T-helper 2 cell treated with Interferon-gamma antibody and Interleukin-4, amounts not matched to agents 100 ng/mL and 5 ng/mL, for 36 hours (primary cell): ENCODE results near the gene ZNF683. TPM values are rescaled to one million over a fixed set of nuclear protein-coding genes. Genes with fewer than 3 reads are reported as not detected.
"Not testable (repeated sequence)": the region's sequence is repeated elsewhere in the genome, so short reads cannot be mapped to it uniquely, and the experiment has no call there.

Experiments used
- intact Hi-C: fragments of 100-400 bp; cut with micrococcal nuclease; formaldehyde crosslinking; loops from one replicate; pipeline ENCODE4 v1.15.1; 2023
- total RNA-seq: library from RNA; stranded (reverse); gene quantifications from 2 replicates; pipeline ENCODE4 v1.2.3, GENCODE V29; 2022

The ZNF683 gene
- total RNA-seq, 1 donor from 2014 or later = 0.52 TPM

DNA sequence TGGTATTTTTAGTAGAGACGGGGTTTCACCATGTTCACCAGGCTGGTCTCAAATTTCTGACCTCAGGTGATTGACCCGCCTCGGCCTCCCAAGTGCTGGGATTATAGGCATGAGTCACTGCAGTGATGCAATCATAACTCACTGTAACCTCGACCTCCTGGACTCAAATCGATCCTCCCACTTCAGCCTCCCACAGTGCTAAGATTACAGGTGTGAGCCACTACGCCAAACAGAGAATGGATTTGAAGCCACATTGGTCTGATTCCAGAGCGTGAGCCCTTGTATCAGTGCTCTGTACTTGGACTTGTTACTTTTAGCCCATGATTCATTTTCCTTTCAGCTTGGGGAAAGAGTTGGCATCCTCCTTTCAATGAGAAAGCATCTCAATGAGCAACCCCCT, 14.9 kb upstream of the ZNF683 start:
- intact Hi-C loops = no loop called here

- intact Hi-C loops = not testable (repeated sequence)
Observed at GRCh38 chr1:26385063-26385462, 12.5 kb upstream of the ZNF683 start.

DNA sequence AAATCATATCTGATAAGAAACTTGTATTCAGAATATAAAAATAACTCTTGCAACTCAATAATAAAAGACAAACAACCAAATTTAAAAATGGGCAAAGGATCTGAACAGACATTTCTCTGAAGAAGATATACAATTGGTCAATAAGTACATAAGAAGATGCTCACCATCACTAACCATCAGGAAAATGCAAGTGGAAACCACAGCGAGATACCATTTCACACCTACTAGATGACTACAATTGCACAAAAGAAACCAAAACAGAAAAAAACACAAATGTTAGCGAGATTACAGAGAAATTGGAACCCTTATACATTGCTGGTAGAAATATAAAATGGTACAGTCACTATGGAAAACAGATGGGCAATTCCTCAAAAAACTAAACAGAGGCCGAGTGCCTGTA, 11.5 kb upstream of the ZNF683 start:
- intact Hi-C loops = no loop called here

DNA sequence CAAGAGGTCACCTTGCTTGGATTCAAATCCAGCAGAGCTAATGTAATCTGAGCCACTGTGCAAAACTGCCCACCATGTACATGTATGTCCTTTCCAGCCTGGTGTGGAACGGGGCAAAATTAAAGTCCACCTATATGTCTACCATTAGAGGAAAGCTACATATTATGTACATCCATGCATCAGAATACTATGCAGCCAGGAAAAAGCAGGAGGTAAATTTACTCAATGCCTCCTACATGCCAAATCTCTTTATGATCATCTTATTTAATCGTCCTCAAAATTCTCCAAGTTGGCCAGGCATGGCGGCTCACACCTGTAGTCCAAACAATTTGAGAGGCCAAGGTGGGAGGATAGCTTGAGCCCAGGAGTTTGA, 6.3 kb upstream of the ZNF683 start:
- intact Hi-C loops = loop anchor here (1.0 to 2.0 kb wide), 2 partner anchors 14 to 92 kb away; no protein-coding TSS in a partner anchor

- intact Hi-C loops = loop anchor here (1.0 to 2.0 kb wide), 2 partner anchors 13 to 91 kb away; no protein-coding TSS in a partner anchor
Observed at GRCh38 chr1:26378088-26378878, 5.7 kb upstream of the ZNF683 start.

- intact Hi-C loops = no loop called here
Observed at GRCh38 chr1:26376050-26376449, 3.5 kb upstream of the ZNF683 start.

DNA sequence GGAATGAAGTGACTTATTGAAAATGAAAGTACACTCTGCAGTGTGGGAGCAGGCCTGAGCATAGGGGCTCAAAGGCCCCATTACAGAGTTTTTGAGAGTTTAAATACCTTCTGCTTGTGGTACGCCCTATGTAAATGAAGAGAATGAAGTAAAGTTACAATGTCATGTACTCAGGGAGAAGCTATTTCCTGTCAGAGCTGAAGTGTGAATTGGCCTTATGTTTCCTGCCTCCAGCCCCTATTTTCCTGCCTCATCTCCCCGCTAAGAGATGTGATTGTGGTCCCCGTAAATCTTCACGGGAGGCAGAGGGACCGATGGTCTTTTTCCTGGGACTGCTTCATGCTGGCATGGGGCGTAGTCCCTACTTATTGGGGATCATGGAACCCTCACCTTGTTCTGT, 2.5 kb upstream of the ZNF683 start:
- intact Hi-C loops = loop anchor here (1.0 kb wide), 1 partner anchor 56 kb away; no protein-coding TSS in a partner anchor

DNA sequence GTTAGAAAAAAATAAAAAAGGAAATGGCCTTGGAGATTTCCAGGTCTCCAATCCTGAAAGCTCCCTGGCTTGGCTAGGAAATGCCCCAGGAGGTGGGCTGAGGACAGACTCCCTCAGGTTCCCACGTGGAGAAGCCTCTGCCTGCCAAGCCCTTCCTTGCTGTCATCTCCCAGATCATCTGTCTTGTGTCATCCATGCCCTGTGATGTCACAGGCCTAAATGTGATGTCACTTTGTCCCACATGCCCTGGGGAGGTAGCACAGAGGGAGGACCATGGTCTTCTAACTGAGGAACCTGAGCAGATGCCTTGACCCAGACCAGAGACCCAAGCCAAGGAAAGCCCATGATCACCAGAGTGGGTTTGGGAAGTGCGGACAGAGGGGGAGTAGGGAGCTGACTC, 1.8 kb upstream of the ZNF683 start:
- intact Hi-C loops = not testable (repeated sequence)

DNA sequence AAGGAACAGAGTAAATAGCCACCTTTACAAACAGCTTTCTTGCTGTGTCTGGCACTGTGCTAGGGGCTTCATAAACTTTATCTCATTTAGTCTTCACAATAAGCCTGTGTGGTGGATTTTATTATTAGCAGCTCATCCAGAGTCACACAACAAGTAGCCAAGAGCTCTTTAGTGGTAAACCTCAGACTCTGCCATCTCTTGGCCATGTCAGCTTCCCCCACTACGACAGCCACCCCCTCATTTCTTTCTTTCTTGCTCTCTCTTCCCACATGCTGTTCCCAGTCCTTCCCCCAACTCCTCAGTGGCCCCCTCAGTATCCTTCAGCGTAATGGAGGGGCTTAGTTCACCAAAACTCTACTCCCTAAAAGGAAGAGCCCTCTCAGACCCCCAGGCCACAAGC, 1.2 kb upstream of the ZNF683 start:
- intact Hi-C loops = no loop called here

- intact Hi-C loops = no loop called here
Observed at GRCh38 chr1:26373281-26373680, 731 bp upstream of the ZNF683 start.

DNA sequence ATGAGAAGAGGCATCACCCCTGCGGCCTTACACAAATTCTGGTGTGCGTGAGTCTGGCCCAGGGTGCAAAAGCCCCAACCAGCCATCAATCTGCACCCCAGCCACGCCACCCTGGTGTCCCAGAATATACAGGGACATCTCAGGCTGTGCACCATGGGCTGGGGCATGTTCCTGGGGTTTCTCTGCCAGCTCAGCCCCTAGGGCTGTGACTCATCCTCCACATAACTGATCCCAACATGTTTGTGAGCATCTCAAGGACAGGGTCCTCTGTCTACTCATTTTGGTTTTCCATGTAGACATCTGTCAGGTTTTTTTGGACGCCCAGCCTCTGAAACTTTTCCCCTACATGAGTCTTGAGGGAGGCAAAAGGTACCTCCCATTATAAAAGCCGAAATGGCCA, 511 bp downstream of the ZNF683 start:
- intact Hi-C loops = no loop called here

DNA sequence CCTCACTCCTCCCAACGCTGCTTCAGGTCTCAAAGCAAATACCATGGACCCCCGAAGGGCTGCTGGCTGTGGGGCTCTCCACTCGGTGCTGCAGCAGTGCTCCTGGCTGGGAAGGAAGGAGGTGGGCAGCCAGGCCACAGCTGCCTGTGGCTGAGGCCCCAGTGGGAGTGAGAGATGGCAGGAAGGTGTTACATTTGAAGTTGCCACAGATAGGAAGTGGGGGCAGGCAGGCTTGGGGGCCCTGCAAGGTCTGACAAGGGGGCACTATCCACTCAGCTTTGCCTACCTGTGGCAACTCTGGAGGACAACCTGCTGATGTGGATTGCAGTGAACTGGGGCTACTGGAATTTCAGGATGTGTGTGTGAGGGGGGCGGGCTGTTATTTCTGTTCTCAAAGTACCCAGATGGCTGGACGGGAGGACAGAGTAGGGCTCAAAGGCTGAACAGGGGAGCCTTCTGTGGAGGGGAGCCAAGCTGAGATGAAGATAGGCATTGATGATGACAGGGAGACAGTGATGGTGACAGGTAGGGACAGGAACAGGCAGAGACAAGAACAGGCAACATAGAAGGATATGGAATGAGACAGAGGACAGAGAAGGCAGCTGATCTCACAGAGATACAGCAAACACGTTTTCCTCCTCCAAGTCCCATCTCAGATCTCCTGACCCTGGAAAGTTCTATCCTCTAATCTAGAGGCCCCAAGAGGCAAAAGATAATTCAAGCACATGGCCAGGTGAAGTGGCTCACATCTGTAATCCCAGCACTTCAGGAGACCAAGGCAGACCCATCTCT, 1.8 kb downstream of the ZNF683 start:
- intact Hi-C loops = no loop called here

DNA sequence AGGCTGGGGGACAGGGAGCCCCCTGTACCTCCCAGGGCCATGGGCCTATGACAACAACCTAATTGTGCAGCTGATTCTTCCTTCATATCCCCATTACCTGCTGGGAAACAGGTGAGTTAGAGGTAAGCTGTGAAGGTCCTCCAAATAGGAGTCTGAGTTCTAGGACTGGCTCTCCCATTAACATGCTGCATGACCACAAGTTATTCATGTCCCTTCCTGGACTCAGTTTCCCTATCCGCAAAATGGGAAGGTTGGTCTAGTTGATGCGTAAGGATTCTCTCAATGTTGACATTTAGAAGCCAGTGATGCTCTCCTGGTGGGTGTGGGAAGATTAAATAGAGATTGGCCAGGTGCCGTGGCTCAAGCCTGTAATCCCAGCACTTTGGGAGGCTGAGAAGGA, 4.1 kb downstream of the ZNF683 start:
- intact Hi-C loops = no loop called here

- intact Hi-C loops = no loop called here
Observed at GRCh38 chr1:26368006-26368405, 4.5 kb downstream of the ZNF683 start.

- intact Hi-C loops = no loop called here
Observed at GRCh38 chr1:26367441-26367840, 5.1 kb downstream of the ZNF683 start.

DNA sequence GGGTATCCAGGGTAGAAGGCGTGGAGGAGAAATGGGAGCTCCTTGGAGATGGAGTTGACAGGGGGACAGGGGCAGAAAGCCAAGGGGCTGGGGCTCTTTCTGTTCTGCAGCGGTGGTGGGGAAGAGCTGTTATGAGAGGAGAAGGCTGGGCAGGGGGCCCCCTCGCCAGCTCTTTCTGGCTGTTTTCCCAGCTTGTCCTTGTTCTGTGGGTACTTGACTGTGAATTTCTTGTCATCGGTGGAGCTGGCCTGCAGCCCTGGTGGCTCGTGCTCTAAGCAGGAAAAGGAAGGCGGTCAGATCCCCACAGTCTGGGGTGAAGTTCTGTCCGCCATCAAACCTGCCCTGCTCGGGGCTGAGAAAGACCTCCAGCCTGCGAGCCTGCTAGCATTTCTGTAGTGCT, 7.6 kb downstream of the ZNF683 start:
- intact Hi-C loops = loop anchor here (1.0 to 2.0 kb wide), 2 partner anchors 14 to 44 kb away; no protein-coding TSS in a partner anchor

GRCh38 chr1:26363549-26364448, 8.8 kb downstream of the ZNF683 start:
- intact Hi-C loops = loop anchor here (1.0 to 2.0 kb wide), 4 partner anchors 15 to 79 kb away; no protein-coding TSS in a partner anchor

GRCh38 chr1:26362331-26362730, 10.2 kb downstream of the ZNF683 start:
- intact Hi-C loops = loop anchor here (2.0 kb wide), 2 partner anchors 28 to 78 kb away; no protein-coding TSS in a partner anchor

- intact Hi-C loops = loop anchor here (2.0 kb wide), 2 partner anchors 29 to 77 kb away; no protein-coding TSS in a partner anchor
Observed at GRCh38 chr1:26361605-26362122, 10.9 kb downstream of the ZNF683 start.

GRCh38 chr1:26360807-26361604, 11.5 kb downstream of the ZNF683 start:
- intact Hi-C loops = no loop called here
